AG04450 (cell line): ENCODE results near the gene KIF1C. TPM values are rescaled to one million over a fixed set of nuclear protein-coding genes. Genes with fewer than 3 reads are reported as not detected.

Source experiments
- CTCF ChIA-PET: fragments of 300-600, 350-600 bp; formaldehyde crosslinking; extraction: SDS; loops from one replicate; lab custom pipeline; 2022; ENCODE audit warnings: antibody characterized with exemption, inconsistent platforms; lab: Charles Lee
- POLR2A ChIA-PET: fragments of 350-600 bp; formaldehyde crosslinking; extraction: SDS; loops from one replicate; lab custom pipeline; 2021; ENCODE audit warnings: antibody characterized with exemption, inconsistent platforms; lab: Yijun Ruan, JAX
- DNase-seq: peaks from one replicate; pipeline ENCODE4 v3.0.0-alpha.2; 2011; ENCODE audit warnings: low read depth, low spot score
- H3K27ac ChIP-seq: one replicate; pipeline ENCODE4 v1.5.1; 2012; ENCODE audit warnings: low read depth, low read length, control low read depth
- H3K27me3 ChIP-seq: one replicate; pipeline ENCODE4 v1.6.0; 2012; ENCODE audit warnings: low read length; ENCODE audit not compliant: control insufficient read depth, insufficient read depth
- H3K4me3 ChIP-seq: 2 replicates; pipeline ENCODE4 v1.5.1; 2011; ENCODE audit warnings: mild to moderate bottlenecking, low read depth, low read length, control low read depth
- H3K9me3 ChIP-seq: 2 replicates; pipeline ENCODE4 v1.5.1; 2012; ENCODE audit warnings: low read length; ENCODE audit not compliant: control insufficient read depth, insufficient read depth
- polyA plus RNA-seq: library from polyadenylated mRNA; depleted of rRNA; stranded (reverse); fragments of >200 nt; gene quantifications from 2 replicates; pipeline ENCODE4 v1.2.3, GENCODE V29; 2011
- TF ChIP-seq, protein P1 (sequence below): IDR thresholded peaks from 2 replicates; pipeline ENCODE4 v1.5.1; 2011; ENCODE audit warnings: low read depth, low read length, control low read depth, inconsistent platforms

The KIF1C gene
- polyA plus RNA-seq, 1 experiment, result 49.8 TPM

DNA sequence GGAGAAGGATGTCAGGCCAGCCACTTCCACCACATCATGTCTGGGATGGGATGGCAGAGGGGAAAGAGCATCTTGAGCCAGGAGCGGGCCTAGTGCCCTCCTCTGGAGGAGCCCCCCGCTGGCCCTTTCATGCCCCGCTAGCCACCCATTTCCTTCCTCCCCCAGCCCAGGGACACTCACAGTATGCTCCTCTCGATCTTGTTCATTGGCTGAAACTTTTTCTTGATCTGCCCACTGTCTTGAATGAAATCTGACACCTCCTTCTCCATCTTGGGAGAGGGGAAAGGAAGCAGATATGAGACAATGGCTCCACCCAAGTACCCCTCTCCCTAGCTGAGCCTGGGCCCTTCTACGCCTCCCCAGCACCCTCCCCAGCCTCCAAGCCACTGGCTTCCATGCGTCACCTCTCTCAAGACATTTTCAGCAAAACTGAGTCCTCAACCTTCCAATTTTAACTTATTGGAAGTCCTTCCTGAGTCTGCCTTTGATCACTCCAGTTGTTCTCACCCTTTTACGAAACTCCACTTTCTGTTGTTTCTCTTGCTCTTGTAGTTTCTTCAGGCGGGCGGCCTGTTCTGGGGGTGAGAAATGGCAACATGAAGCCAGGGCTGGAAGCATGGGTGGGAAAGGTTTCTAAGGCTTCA lies 37.3 kb upstream of the KIF1C start:
- POLR2A ChIA-PET, result interaction anchor here (0.6 to 1.0 kb wide), 2 partner anchors 8 to 37 kb away, joined by 4 to 10 read pairs; no protein-coding TSS in a partner anchor
- TF ChIP-seq, protein P1, sequence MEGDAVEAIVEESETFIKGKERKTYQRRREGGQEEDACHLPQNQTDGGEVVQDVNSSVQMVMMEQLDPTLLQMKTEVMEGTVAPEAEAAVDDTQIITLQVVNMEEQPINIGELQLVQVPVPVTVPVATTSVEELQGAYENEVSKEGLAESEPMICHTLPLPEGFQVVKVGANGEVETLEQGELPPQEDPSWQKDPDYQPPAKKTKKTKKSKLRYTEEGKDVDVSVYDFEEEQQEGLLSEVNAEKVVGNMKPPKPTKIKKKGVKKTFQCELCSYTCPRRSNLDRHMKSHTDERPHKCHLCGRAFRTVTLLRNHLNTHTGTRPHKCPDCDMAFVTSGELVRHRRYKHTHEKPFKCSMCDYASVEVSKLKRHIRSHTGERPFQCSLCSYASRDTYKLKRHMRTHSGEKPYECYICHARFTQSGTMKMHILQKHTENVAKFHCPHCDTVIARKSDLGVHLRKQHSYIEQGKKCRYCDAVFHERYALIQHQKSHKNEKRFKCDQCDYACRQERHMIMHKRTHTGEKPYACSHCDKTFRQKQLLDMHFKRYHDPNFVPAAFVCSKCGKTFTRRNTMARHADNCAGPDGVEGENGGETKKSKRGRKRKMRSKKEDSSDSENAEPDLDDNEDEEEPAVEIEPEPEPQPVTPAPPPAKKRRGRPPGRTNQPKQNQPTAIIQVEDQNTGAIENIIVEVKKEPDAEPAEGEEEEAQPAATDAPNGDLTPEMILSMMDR, result no peak
- DNase-seq, result no peak
- no peaks in the 10 kb centered on the region; the same call in 1 of the 2 replicates for H3K9me3 ChIP-seq
- no peak overlapping the region for H3K4me3 ChIP-seq
- no peaks in the 10 kb centered on the region for H3K27me3 ChIP-seq
- H3K27ac ChIP-seq, result no peak overlapping the region
- CTCF ChIA-PET, result no interaction called here

DNA sequence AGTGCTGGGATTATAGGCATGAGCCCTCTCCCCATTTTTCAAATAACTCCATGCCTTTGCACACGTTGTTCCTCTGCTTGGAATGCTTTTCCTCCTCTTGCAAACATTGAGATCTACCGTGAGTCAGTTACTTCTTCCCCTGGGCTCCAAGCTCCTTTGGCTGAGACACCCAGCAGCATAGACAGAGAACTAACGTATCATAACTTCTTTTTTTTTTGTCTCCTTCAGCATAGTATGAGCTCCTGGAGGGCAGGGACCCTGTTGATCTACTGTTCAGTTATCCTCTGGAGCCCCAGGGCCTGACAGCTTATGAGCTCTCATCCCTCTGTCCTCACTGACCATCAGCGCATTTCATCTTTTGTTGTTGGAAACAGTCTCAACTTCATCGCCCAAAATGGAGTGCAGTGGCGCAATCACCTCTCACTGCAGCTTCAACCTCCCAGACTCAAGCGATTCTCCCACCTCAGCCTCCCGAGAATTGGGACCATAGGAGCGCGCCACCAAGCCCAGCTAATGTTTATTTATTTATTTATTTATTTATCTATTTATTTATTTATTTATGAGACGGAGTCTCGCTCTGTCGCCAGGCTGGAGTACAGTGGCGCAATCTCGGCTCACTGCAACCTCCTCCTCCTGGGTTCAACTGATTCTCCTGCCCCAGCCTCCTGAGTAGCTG lies 32.3 kb upstream of the KIF1C start:
- POLR2A ChIA-PET, result interaction anchor here (0.9 to 5.6 kb wide), 4 partner anchors 8 to 56 kb away, joined by 4 to 128 read pairs (median 40); partner anchors contain the start of genes ENO3, PFN1, RNF167 and SLC25A11
- peaks cover 5% of the 10 kb centered on the region; the same call in 1 of the 2 replicates for H3K9me3 ChIP-seq

DNA sequence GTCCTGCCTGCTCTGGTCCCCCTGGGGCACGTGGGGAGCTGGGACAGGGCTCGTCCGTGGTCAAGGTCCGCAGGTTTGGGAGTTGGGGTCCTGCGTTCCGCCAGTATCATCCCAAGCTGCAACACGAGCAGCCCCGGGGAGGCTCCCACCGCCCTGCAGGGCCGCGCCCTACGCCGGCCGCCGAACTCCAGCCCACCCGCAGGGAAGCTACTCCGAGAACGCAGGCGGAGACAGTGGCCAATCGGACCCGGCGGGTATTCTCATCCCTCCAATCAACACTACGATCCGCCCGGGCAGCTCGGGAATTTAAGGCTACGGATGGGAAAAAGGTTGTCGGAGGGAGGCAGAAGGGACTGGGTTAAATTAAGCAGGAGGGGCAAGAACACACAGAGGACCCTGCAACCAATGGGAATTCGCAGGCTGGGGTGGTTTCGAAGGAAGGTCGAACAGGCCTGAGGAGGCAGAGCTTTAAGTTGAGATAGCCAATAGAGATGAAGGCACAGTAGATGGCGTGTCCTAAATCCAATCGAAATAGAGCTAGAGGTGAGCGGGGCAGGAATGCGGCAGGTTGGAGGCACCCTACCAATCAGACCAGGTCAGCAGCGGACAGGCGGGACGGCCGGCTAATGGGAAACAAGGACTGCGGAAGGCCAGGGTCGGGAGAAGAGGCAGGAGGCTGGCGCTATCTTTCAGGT lies 30.8 kb upstream of the KIF1C start:
- POLR2A ChIA-PET, result interaction anchor here (0.6 to 5.6 kb wide), 11 partner anchors 10 to 824 kb away, joined by 3 to 128 read pairs (median 6); partner anchors contain the start of genes CAMTA2, ENO3, GP1BA and INCA1
- Histone ChIP-seq H3K27ac (peak overlapping the region; percentile 98), H3K4me3 (peak overlapping the region; percentile 84), H3K9me3 (peaks cover 5% of the 10 kb centered on the region; the same call in 1 of the 2 replicates), H3K27me3 (no peaks in the 10 kb centered on the region)
- TF ChIP-seq, protein P1, result no peak
- peak; percentile 99 for DNase-seq
- CTCF ChIA-PET, result interaction anchor here (0.9 to 2.6 kb wide), 3 partner anchors 14 to 95 kb away, joined by 3 to 11 read pairs (median 7); no protein-coding TSS in a partner anchor

More for the DNA sequence above, 32.3 kb upstream of the KIF1C start:
- DNase-seq, result no peak
- Histone ChIP-seq H3K4me3 (no peak overlapping the region), H3K27me3 (no peaks in the 10 kb centered on the region), H3K27ac (no peak overlapping the region)
- CTCF ChIA-PET, result interaction anchor here (2.6 kb wide), 1 partner anchor 56 kb away, joined by 11 read pairs; no protein-coding TSS in a partner anchor
- TF ChIP-seq, protein P1, result no peak

DNA sequence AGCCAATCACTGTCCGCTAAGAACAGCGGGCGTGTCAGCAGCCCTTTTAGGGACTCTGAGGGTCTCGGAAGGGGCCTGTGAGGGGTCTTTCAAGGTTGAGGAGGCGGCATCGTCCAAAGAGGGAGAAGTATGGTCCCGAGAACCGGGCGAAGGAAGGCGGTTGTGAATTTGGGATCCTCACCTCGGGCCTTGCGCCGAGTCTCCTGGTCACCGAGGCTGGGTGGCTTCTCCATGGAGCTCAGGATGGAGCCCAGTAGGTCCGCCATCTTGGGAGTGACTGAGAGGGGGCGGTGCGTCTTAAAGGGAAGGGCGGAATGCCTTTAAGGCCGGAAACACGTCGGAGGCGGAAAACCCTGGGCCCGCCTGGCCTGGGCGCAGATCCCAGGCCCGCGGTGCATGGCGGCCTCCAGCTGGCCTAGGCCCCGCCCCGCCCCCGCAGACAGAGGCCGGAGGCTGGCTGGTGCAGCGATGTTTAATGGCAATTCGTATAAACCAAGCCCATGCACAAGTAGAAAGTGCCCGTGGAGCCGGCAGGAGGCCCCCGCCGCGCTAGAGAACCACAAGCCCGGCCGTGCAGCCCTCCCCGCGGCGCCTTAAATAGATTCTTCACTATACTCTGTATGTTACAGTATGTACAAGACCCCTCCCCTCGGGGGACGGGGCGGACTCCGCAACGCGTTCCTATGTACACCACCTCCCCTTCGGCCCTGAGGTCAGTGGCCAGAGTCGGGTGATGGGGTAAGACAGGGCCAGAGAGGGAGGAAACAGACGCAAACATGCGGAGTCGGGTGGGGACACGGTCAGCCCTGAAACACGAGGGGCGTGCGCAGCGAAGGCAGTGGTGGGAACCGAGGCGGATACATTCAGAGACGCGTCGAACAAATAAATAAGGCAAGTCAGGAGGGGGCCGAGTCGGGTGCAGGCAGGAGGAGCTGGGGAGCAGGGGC lies 29.9 kb upstream of the KIF1C start, which contains the start of gene SPAG7:
TSS of gene SPAG7 (minus strand) at position 279 of the 947 bp plus-strand sequence. CDS start at position 266, 13 bp downstream.
- Histone ChIP-seq H3K4me3 (peak within 1 kb of the TSS; percentile 84), H3K9me3 (peaks cover 5% of the 10 kb centered on the region; the same call in 1 of the 2 replicates), H3K27me3 (no peaks in the 10 kb centered on the region), H3K27ac (peak within 1 kb of the TSS; percentile 98)
- ChIA-PET CTCF (interaction anchor here (0.5 to 2.6 kb wide), 5 partner anchors 15 to 94 kb away, joined by 3 to 11 read pairs (median 5); no protein-coding TSS in a partner anchor), POLR2A (interaction anchor here (0.6 to 5.6 kb wide), 12 partner anchors 10 to 824 kb away, joined by 3 to 128 read pairs (median 6); partner anchors contain the start of genes CAMTA2, ENO3, GP1BA and INCA1)
- DNase-seq, result peak; percentile 96
- TF ChIP-seq, protein P1, result no peak
